ENCODE data around the gene CEP164.

The CEP164 gene

DNA sequence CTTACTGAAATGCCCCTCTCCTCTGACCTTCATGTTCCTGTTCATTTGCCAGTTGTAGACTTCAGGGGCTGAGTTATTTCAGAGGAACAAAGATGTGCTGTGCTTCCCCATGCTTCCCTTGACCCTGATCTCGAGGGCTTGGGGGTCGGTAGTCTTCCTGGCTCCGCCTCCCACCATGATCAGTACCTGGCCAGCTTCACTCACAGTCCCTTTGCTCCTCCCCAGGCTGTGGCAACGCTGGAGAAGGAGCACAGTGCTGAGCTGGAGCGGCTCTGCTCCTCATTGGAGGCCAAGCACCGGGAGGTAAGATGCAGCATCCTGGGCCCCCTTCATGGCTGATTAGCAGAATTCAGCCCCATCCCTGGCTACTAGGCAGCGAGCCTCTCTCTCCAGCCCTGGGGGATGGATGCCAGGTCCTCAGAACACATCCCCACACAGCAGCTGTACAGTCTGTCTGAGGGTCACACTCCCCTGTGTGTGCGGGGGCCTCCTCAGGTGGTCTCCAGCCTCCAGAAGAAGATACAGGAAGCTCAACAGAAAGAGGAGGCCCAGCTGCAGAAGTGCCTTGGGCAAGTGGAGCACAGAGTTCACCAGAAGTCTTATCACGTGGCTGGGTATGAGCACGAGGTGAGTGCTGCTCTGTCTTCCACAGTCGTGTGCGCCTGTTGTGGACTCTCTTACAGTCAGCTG is 64.5 kb downstream of the CEP164 start:
- POLR2A ChIA-PET = no interaction called here
- peaks cover 0 to 91% of the 10 kb centered on the region in 2 experiments; a peak in 2 of 3 replicates for H3K36me3 ChIP-seq (ENCODE audit: control insufficient read depth in 2 of 2, insufficient read depth in 1 of 2, low read length in 2 of 2)
- CTCF ChIA-PET = interaction anchor here (0.5 kb wide), 1 partner anchor 36 kb away, joined by 3 read pairs; no protein-coding TSS in a partner anchor

DNA sequence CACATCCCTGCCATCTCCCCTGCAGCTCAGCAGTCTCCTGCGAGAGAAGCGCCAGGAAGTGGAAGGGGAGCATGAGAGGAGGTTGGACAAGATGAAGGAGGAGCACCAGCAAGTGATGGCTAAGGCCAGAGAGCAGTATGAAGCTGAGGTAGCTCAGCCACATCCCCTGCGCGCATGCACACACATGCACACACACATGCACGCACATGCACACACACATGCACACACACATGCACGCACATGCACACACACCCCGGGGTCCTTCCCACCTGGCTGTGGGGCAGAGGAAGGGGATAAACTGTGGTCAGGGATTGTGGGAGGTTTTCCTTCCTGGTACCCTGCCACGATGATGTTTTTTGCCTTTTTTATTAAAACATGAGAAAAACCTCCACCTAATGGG is 65.3 kb downstream of the CEP164 start:
- Histone ChIP-seq H3K4me1 (ENCODE audit: control insufficient read depth, insufficient read depth, low read length) (no peaks in the 10 kb centered on the region), H3K27ac (ENCODE audit: extremely low read depth, low read depth, low read length) (no peak overlapping the region), H3K4me3 (ENCODE audit: low read depth, low read length) (no peak overlapping the region), H3K9me3 (ENCODE audit: control insufficient read depth, insufficient read depth, low read depth, low read length) (no peaks in the 10 kb centered on the region), H3K36me3 (ENCODE audit: control insufficient read depth in 2 of 2, insufficient read depth in 1 of 2, low read length in 2 of 2) (peaks cover 0 to 90% of the 10 kb centered on the region in 2 experiments; a peak in 2 of 3 replicates)
- TF ChIP-seq ZNF350 (tag by site-specific recombination; IDR thresholded peaks at IDR 0.05) (no peak), BCL11B (tag by site-specific recombination; IDR thresholded peaks at IDR 0.05; ENCODE audit: low read depth) (no peak), ZNF112 (tag by site-specific recombination; IDR thresholded peaks at IDR 0.05) (no peak), ZNF132 (tag by site-specific recombination; IDR thresholded peaks at IDR 0.05; ENCODE audit: borderline replicate concordance) (no peak), ZNF211 (tag by site-specific recombination; IDR thresholded peaks at IDR 0.05; ENCODE audit: low read depth) (no peak)
- TF ChIP-seq, protein P1, sequence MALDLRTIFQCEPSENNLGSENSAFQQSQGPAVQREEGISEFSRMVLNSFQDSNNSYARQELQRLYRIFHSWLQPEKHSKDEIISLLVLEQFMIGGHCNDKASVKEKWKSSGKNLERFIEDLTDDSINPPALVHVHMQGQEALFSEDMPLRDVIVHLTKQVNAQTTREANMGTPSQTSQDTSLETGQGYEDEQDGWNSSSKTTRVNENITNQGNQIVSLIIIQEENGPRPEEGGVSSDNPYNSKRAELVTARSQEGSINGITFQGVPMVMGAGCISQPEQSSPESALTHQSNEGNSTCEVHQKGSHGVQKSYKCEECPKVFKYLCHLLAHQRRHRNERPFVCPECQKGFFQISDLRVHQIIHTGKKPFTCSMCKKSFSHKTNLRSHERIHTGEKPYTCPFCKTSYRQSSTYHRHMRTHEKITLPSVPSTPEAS (tag by site-specific recombination; IDR thresholded peaks at IDR 0.05) = peak; percentile 68; the same call in 1 of the 2 replicates
- TF ChIP-seq, protein P2, sequence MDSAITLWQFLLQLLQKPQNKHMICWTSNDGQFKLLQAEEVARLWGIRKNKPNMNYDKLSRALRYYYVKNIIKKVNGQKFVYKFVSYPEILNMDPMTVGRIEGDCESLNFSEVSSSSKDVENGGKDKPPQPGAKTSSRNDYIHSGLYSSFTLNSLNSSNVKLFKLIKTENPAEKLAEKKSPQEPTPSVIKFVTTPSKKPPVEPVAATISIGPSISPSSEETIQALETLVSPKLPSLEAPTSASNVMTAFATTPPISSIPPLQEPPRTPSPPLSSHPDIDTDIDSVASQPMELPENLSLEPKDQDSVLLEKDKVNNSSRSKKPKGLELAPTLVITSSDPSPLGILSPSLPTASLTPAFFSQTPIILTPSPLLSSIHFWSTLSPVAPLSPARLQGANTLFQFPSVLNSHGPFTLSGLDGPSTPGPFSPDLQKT (IDR thresholded peaks at IDR 0.05; ENCODE audit: borderline replicate concordance, low read depth, low read length) = no peak
- ChIA-PET CTCF (interaction anchor here (0.7 to 1.0 kb wide), 4 partner anchors 32 to 426 kb away, joined by 3 read pairs; no protein-coding TSS in a partner anchor), POLR2A (no interaction called here)

More for the DNA sequence above, 64.5 kb downstream of the CEP164 start:
- Histone ChIP-seq H3K9me3 (ENCODE audit: control insufficient read depth, insufficient read depth, low read depth, low read length) (no peaks in the 10 kb centered on the region), H3K4me1 (ENCODE audit: control insufficient read depth, insufficient read depth, low read length) (no peaks in the 10 kb centered on the region), H3K27ac (ENCODE audit: extremely low read depth, low read depth, low read length) (no peak overlapping the region), H3K4me3 (ENCODE audit: low read depth, low read length) (no peak overlapping the region)
- TF ChIP-seq ZNF19 (tag by site-specific recombination; IDR thresholded peaks at IDR 0.05; ENCODE audit: low read depth) (no peak), KLF1 (tag by site-specific recombination; IDR thresholded peaks at IDR 0.05) (no peak), MEIS1 (CRISPR knock-in tag; IDR thresholded peaks at IDR 0.05; ENCODE audit: borderline replicate concordance) (no peak)
- TF ChIP-seq, protein P3, sequence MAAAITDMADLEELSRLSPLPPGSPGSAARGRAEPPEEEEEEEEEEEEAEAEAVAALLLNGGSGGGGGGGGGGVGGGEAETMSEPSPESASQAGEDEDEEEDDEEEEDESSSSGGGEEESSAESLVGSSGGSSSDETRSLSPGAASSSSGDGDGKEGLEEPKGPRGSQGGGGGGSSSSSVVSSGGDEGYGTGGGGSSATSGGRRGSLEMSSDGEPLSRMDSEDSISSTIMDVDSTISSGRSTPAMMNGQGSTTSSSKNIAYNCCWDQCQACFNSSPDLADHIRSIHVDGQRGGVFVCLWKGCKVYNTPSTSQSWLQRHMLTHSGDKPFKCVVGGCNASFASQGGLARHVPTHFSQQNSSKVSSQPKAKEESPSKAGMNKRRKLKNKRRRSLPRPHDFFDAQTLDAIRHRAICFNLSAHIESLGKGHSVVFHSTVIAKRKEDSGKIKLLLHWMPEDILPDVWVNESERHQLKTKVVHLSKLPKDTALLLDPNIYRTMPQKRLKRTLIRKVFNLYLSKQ (tag by site-specific recombination; IDR thresholded peaks at IDR 0.05; ENCODE audit: borderline replicate concordance) = no peak
- TF ChIP-seq, protein P4, sequence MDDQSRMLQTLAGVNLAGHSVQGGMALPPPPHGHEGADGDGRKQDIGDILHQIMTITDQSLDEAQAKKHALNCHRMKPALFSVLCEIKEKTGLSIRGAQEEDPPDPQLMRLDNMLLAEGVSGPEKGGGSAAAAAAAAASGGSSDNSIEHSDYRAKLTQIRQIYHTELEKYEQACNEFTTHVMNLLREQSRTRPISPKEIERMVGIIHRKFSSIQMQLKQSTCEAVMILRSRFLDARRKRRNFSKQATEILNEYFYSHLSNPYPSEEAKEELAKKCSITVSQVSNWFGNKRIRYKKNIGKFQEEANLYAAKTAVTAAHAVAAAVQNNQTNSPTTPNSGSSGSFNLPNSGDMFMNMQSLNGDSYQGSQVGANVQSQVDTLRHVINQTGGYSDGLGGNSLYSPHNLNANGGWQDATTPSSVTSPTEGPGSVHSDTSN (CRISPR knock-in tag; IDR thresholded peaks at IDR 0.05) = no peak

DNA sequence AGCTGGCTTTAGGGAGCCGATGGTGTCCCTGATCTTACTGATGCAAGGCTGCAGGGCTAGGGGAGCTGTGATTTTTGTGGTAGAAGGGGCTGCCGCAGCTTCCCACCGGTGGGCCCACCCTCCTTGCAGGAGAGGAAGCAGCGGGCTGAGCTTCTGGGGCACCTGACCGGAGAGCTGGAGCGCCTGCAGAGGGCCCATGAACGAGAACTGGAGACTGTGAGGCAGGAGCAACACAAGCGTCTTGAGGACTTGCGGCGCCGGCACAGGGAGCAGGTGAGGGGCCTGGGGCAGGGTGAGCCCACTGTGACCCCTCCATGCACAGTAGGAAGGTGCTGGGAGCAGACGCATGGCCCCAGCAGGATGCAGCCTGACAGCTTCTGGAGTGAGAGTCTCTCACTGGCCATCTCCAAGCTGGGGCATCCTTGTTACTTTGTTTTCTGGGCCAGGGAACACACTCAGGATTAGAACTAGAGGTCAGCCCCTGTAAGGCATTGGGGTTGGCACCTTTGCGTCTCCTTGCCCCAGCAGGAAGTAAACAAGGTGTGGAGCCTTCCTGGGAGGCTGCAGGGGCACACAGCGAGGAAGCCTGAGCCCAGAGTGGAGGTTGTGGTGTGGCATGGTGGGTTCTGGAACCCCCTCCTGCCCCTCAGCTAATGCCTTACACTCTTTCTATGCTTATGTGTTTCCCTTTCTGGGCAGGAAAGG is 66.7 kb downstream of the CEP164 start:
- no peak overlapping the region for H3K27ac ChIP-seq (ENCODE audit: extremely low read depth, low read depth, low read length)
- no peaks in the 10 kb centered on the region for H3K4me1 ChIP-seq (ENCODE audit: control insufficient read depth, insufficient read depth, low read length)
- no peaks in the 10 kb centered on the region for H3K9me3 ChIP-seq (ENCODE audit: control insufficient read depth, insufficient read depth, low read depth, low read length)
- H3K4me3 ChIP-seq (ENCODE audit: low read depth, low read length) = no peak overlapping the region
- POLR2A ChIA-PET = no interaction called here
- CTCF ChIA-PET = interaction anchor here (0.7 to 0.9 kb wide), 2 partner anchors 9 to 162 kb away, joined by 3 to 4 read pairs; partner anchors contain the start of gene PCSK7
- peaks cover 0 to 89% of the 10 kb centered on the region in 2 experiments; a peak in 2 of 3 replicates for H3K36me3 ChIP-seq (ENCODE audit: control insufficient read depth in 2 of 2, insufficient read depth in 1 of 2, low read length in 2 of 2)
- TF ChIP-seq, protein P5, sequence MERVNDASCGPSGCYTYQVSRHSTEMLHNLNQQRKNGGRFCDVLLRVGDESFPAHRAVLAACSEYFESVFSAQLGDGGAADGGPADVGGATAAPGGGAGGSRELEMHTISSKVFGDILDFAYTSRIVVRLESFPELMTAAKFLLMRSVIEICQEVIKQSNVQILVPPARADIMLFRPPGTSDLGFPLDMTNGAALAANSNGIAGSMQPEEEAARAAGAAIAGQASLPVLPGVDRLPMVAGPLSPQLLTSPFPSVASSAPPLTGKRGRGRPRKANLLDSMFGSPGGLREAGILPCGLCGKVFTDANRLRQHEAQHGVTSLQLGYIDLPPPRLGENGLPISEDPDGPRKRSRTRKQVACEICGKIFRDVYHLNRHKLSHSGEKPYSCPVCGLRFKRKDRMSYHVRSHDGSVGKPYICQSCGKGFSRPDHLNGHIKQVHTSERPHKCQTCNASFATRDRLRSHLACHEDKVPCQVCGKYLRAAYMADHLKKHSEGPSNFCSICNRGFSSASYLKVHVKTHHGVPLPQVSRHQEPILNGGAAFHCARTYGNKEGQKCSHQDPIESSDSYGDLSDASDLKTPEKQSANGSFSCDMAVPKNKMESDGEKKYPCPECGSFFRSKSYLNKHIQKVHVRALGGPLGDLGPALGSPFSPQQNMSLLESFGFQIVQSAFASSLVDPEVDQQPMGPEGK (tag by site-specific recombination; IDR thresholded peaks at IDR 0.05) = no peak
- no peak for TF ChIP-seq GLI2 (tag by site-specific recombination; IDR thresholded peaks at IDR 0.05; ENCODE audit: borderline replicate concordance, low read depth)
- TF ChIP-seq, protein P1 (tag by site-specific recombination; IDR thresholded peaks at IDR 0.05) = no peak
- TF ChIP-seq FEZF1 (tag by site-specific recombination; IDR thresholded peaks at IDR 0.05) = no peak
- no peak for TF ChIP-seq ZNF157 (tag by site-specific recombination; IDR thresholded peaks at IDR 0.05)
- no peak for TF ChIP-seq ZBTB21 (tag by site-specific recombination; IDR thresholded peaks at IDR 0.05)
- no peak for TF ChIP-seq ZNF292 (tag by site-specific recombination; IDR thresholded peaks at IDR 0.05; ENCODE audit: borderline replicate concordance, low read depth)
- no peak for TF ChIP-seq ZNF776 (tag by site-specific recombination; IDR thresholded peaks at IDR 0.05; ENCODE audit: borderline replicate concordance)
- TF ChIP-seq ZNF221 (tag by site-specific recombination; IDR thresholded peaks at IDR 0.05; ENCODE audit: borderline replicate concordance) = no peak

Measured in HEK293 (cell line).